GM19238 (cell line): Measurements from ENCODE around the gene COPRS.

ENCODE experiments used
- DNase-seq: peaks from one replicate; pipeline ENCODE4 v3.0.0; 2011; ENCODE audit warnings: low spot score; ENCODE audit not compliant: insufficient read length

The COPRS gene

GRCh38 chr17:31858642-31859486 is at the start of gene COPRS:
TSS of gene COPRS (minus strand) at chr17:31859244. CDS start at chr17:31859199, 45 bp downstream.
- peak; percentile 92 for DNase-seq

- DNase-seq, result no peak
These were observed 49.3 kb upstream of the COPRS start for GRCh38 chr17:31908386-31908785.

GRCh38 chr17:31907342-31907962 is 48.4 kb upstream of the COPRS start:
- DNase-seq, result no peak

GRCh38 chr17:31903401-31903800 is 44.4 kb upstream of the COPRS start:
- DNase-seq, result no peak

GRCh38 chr17:31902693-31903092 is 43.6 kb upstream of the COPRS start:
- no peak for DNase-seq

- no peak for DNase-seq
These were observed 41.8 kb upstream of the COPRS start for GRCh38 chr17:31900877-31901276.

- DNase-seq, result no peak
These were observed 29.1 kb upstream of the COPRS start for GRCh38 chr17:31888124-31888523.

- no peak for DNase-seq
These were observed 23.5 kb upstream of the COPRS start for GRCh38 chr17:31882571-31882970.

GRCh38 chr17:31880311-31880710 is 21.3 kb upstream of the COPRS start:
- DNase-seq, result no peak

- no peak for DNase-seq
These were observed 19.6 kb upstream of the COPRS start for GRCh38 chr17:31878703-31879073.

- no peak for DNase-seq
These were observed 19.1 kb upstream of the COPRS start for GRCh38 chr17:31877911-31878702.

- no peak for DNase-seq
These were observed 18.3 kb upstream of the COPRS start for GRCh38 chr17:31877341-31877740.

- DNase-seq, result no peak
These were observed 16.0 kb upstream of the COPRS start for GRCh38 chr17:31875081-31875480.

- DNase-seq, result no peak
These were observed 10.9 kb upstream of the COPRS start for GRCh38 chr17:31869797-31870568.

- DNase-seq, result no peak
These were observed 10.0 kb upstream of the COPRS start for GRCh38 chr17:31869031-31869430.

- DNase-seq, result no peak
These were observed 504 bp upstream of the COPRS start for GRCh38 chr17:31859487-31860008.

GRCh38 chr17:31857920-31858641 is 963 bp downstream of the COPRS start:
- DNase-seq, result no peak

- DNase-seq, result no peak
These were observed 2.3 kb downstream of the COPRS start for GRCh38 chr17:31856750-31857149.

GRCh38 chr17:31854672-31855071 is 4.4 kb downstream of the COPRS start:
- DNase-seq, result no peak

- no peak for DNase-seq
These were observed 5.1 kb downstream of the COPRS start for GRCh38 chr17:31853911-31854470.
